HG03175 (cell line): ENCODE results near the gene CAMTA1.

Experiments used
- ATAC-seq: cut with Tn5 transposase; IDR thresholded peaks from one replicate; pipeline ENCODE4 v1.9.1; 2021; ENCODE audit warnings: mild to moderate bottlenecking, moderate library complexity; ENCODE audit not compliant: unreplicated experiment

CAMTA1 gene

DNA sequence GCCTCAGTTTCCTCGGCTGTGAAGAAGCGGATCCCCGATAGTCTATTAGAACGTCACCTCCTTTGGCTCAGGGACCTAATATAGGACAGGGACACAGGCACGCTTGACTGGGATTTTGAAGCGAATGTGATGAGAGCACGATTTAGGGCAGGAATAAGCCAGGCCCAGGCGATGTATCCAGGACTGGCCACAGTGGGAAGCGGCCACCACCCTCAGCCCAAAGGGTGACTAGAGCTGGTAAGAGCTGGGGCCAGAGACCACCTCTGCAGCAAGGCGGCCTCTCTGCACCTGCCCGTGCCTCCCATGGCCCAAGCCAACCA, 885.9 kb downstream of the CAMTA1 start:
- no peak for ATAC-seq

DNA sequence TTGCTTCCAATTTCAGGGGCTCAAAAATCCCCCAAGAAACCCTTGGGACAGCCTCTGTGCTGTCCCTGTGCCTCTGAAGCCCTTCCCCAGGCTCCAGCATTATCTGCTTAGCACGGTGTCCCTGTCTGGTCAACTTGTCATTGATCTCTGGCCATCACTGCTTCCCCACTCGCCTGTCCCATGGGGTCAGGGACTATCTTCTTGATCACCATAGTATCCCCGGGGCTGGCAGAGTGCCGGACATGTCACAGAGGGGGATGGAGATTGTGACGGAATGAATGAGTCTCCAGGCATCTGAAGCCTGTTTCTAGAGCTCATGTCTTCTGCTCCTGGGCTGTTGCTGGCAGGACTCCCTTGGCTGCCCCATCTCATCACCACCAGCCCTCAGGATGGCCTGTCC, 886.4 kb downstream of the CAMTA1 start:
- ATAC-seq = no peak

DNA sequence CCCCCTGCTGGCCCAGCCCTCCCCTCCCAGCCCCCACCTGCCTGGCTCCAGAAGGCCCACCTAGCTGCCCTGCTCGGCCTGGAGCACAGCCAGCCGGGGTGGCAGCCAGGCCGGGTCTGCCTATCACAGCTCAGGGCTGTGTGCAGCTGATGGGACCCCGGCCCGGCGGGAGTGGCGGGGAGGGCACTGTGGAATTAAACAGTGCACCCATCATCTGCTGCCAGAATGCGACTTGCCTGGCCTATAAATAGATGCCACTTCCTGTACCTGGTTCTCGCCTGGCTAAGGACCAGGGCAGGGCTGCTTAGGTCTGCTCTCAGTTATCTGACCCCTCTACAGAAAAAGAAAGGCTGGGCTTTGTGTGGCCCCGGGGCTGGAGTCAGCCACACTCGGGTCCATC, 887.6 kb downstream of the CAMTA1 start:
- no peak for ATAC-seq

DNA sequence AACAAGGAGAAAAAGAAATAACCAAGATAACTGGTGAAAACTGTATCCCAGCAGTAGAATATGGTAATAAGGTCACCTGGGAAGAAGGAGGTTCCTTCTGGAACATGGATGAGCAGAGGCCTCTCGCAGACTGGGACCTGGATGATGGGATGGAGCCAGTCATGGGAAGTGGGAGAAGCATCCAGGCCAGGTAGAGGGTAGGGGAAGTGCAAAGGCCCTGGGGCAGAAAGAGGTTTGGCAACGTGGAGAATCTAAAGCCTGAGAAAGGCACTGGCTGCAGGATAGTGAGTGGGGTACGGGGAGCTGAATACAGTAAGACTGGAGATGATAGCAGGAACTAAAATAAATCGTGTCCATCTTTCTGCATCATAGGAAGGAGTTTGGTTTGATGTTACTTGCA, 889.7 kb downstream of the CAMTA1 start:
- ATAC-seq = no peak

DNA sequence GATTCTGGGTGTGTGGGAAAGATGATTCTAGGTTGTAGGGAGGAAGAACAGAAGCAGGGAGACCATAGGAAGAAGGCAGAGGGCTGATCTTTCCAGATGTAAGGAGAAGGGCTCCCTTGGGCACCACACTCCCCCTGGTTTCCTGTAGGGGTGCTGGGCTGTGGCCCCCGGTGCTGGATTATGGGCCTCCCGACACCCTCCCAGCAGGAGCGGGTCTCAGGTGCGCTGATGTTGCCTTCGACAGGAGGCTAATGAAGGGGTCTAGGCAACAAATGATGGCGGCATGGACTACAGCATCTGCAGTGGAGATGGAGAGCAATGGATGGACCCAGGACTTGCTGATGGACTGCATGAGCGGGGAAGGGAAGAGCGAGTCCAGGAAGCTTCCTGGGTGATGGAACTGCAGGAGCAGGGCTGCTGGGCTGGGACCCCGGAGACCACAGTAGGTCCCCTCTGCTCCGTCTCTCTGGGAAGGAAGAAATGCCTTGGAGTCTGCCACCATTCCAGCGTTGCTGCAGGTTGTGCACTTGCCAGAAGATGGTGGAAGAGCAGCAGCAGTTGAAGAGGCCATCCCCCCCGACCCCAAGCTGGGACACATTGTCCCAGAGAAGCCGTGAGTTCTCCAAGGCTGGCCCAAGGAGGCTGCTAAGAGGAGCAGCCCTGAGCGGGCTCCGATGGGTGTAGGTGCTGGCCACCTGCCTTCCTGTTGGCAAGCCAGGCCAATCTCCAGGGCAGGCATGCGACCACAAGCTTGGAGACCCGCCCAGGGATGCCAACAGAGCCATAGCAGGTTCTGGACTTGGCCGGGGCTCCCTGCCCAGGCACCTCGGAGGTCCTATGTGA, 890.4 kb downstream of the CAMTA1 start:
- no peak for ATAC-seq

DNA sequence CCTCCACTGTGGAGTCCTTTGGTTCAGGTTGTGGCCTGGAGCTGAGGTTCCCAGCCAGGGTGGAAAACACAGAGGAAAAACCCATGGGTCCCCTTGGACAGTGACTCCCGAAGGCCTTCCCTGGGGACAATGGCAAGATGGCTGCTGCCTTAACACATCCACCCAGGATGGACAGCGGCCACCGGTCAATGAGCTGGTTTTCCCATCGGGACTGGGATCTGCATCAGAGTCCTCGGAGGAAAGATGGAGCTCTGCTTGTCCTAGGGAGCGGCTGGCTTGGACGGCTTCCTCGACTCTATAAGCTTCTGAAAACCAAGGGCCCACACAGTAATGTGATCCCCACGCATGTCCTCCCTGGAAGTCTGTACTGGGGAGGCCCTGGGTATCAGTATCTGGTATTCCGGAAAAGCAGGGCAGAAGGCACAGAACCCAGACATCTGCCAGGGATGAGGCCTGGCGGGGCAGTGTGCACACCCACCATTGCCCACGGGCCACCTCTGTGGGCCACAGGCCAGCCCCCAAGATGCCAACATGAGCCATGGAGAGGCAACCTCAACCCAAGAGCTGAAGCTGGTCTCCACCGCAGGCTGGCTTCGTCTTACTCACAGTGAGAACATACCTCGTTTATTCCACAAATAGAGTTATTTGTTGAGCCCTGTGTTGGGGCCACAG, 891.2 kb downstream of the CAMTA1 start:
- no peak for ATAC-seq

DNA sequence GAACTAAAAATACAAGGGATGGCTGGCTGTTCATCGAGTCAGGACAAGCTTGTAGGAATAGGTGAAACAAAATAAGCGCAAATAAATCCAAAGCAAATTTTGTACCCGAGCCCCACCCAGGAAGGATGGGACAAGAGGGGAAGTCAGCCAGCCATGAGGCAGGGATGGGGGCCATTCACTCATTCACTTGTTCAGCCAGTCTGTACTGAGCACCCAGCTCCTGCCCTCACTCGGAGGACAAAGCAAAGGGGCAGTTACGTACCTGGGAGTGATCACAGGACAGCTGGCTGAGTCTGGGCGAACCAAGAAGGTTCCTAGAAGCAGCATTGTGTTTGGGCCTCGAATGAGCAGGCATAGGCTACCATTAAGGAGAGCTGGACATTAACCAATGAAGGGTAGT, 891.9 kb downstream of the CAMTA1 start:
- ATAC-seq = no peak

DNA sequence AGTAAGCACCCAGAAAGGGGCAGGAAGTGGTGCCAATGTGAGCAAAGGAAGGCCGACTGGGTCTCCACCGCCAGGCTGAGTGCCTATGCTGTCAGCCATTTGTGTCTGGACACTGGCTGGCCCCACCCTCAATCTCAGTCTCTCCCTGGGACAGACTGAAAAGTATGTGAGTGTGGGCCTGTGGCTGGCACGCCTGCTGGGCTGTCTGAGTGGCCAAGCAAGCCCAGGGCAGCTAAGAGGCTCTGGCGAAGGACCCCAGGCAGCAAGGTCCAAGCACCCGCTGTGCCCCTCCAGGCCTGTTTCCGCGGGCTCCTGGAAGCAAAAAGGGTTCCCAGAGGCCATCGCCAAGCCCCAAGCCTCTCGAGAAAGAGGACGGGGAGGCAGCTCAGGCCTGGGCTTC, 892.6 kb downstream of the CAMTA1 start:
- no peak for ATAC-seq

DNA sequence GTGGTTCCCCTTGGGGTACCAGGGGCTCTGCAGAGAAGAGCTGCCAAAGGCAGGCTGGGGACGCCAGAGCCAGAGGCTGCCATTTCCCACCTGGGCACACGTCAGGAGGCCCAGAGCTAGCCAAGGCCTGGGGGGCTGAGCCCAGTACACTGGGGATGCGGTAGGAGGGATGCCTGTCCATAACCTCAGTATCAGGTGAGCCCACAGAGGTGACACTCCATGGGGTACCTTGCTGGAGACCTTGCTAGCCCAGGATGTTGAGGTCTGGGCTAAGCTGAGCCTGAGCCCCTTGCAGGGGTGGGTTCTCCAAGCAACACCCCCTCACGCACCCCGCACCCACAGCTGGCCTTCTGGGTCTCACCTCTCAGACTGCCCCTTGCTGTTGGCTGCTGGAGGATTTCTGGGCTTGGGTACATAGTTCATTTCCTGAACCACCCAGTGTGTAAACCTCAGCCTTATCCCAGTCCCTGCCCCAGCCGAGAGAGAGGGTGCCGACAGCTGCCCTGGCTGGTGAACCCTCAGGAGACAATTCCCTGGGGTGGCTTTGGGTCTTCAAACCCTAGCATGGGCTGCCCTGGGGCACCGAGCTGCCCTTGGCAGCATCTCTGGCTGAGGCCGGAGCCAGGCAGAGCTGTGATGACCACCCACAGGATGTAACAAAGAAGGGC, 893.4 kb downstream of the CAMTA1 start:
- ATAC-seq = no peak

DNA sequence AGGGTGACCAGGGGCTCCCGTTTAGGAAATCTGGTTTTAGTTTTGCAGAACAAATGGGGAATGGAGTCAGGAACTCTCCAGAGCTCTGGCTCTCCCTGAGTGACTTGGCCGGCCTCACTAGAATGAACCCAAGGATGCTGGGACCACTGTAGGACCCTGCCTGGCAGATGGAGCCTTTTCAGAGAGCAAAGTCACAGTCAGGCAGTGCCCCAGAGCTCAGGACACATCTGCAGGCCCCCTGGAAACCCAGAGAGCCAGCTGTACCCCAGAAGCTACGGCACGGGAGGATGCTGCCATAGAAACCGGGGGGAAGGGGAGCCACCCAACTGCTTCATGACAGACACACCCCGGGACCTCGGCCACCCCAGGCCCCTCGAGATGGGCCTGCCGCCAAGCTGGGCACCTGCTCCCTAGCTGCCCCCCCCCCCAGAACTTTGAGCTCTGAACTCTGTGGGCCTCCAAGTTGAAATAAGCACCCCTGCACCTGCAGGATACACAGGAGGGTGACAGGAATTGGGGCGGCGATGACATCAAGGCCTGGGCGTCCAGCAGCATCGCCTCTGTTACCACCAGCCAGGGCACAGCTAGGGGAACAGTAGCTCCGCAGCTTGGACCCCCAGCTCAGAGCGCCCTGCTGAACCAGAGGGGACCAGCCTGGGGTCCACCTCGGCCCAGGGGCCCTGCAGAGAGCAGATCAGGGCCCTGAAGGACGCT, 894.1 kb downstream of the CAMTA1 start:
- no peak for ATAC-seq

DNA sequence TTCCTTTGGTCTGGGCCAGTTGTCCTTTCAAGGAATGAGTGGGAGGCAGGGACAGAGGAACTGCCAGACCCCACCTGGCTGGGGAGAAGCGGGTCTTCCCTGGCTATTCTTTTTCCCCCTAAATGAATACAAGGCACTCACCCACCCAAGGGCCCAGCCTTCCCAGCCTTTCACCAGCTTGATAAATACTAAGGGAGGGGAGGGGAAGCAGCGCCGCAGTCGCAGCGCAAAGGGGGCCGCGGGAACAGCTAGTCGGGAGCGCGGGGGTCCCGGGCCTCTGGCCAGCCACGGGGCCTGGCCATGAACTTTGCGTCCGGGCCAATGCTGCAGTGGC, 894.6 kb downstream of the CAMTA1 start:
- no peak for ATAC-seq

DNA sequence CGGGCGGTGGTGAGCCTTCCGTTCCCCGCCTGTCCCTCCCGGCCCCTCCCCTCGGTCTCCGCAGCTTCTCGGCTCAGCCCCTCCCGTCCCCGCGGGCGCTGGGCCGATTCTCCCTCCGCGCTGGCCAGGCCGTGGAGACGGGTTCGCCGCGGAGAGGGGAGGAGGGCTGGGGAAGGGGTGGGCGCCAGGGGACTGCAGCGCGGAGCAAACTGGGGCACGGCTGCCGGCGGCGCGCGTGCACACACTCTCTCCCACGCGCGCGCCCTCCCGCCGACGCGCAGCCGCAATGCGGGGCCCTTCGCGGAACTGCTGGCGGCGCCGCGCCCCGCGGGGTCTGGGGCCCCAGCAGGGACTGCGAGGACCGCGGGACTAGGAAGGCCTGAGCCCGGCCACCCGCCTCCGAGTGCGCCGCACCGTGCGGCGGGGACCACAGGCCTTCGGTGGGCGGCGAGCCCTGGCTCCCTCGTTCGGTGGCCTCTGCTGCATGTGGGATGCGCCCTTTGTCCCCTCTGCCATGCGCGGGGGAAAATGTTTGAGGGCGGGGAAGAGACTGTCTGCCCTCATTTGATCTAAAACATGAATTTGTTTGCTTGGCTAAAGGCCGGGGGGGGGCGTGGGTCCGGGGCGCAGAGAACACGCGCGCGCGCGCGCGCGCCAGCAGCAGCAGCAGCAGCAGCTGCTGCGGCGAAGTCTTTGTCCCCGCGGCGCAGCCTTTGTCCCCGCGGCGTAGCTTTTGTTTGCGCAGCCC, 895.1 kb downstream of the CAMTA1 start:
- ATAC-seq = no peak

DNA sequence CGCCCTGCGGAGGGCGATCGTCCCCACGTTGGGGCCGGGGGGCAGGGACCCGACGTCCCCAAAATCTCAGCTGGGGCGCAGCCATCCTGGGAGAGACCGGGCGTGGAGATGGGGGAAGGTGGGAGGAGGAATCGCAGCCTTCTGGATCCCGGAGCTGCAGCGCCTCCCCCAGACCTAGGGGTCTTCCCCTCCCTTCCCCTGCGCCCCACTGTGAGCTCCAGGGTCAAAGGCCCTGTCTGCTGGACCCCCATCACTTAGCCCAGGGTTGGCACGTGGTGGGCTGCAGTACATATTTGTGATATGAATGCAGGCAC, 895.7 kb downstream of the CAMTA1 start:
- ATAC-seq = no peak

DNA sequence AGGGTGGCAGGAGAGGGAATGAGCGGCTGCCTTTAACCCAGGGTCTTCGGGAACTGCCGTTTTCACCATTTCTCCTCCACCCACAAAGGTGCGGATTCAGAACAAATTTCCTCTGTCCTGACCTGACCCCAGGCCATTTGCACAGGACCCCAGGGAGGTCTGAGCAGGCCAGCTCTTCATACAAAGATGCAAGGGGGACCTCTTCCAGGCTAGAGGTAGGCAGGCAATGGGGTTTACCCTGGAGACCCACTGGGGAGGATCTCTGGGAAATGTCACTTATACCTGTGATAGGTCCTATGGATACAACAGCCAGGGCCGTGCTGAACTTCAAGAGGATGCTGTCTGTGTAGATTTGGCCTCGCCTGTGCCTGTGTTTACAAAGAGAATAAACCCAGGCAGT, 896.1 kb downstream of the CAMTA1 start:
- ATAC-seq = no peak

DNA sequence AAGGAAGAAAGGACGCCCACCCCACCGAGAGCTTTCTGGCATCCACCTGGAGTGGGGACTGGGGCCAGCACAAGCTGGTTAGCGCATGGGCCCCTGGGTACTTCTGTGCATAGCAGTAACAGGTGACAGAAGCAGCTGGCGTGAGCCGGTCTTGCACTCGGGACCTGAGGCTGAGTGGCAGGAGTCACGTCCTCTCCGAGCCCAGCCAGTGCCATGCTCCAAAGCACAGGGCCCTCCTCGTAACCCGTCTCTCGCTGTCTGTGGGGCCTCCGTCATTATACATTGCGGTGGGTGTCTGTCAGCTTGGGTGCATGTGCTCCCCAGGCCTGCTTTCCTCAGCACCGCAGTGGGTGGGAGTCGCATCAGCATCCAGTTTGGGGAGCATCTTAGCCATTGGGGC, 898.3 kb downstream of the CAMTA1 start:
- ATAC-seq = no peak

DNA sequence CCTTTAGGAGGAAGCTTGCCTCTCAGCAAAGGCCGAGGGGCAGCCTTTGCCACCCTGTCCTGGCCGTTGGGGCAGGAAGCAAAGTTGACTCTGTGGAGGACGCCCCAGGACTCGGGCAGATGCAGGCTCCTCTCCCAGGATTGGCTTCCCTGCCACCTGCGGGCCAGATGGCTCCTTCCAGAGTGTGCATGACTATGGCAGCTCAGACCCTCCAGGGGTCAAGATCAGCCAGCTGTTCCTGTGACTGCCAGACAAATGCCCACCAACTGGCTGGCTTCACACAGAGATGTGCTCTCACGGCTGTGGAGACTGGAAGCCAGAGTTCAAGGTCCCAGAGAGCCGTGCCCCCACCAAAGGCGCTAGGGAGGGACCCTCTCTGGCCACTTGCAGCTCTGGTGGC, 898.9 kb downstream of the CAMTA1 start:
- ATAC-seq = no peak

DNA sequence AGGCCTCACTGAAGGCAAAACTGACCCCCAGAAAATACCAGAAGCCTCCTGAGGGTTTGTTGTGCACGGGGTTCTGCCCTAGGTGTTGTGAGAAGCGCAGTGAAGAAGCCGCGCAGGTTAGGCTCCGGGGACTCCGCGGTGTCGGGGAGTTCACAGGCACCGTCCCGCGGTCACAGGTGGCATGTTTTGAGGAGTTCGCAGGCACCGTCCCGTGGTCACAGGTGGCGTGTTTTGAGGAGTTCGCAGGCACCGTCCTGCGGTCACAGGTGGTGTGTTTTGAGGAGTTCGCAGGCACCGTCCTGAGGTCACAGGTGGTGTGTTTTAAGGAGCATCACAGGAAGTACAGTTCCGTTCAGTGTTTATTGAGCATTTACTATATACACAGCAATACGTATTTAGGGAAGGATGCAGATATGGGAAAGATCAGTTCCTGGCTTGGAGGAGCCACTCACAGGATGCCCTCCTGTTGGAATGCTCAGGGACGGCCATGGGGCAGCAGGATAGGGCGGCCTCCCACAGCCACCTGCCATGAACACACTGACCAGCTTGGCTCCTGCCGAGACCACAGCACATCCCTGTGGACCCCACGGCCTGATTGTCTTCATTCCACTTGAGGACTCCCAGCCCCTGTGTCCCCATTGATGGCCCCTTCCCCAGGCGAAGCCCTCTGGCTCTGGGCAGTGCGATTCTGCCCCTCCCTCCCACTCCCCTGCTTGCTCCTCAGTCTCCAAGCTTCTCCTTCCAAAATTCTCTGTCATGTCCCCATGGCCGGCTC, 899.8 kb downstream of the CAMTA1 start:
- no peak for ATAC-seq

DNA sequence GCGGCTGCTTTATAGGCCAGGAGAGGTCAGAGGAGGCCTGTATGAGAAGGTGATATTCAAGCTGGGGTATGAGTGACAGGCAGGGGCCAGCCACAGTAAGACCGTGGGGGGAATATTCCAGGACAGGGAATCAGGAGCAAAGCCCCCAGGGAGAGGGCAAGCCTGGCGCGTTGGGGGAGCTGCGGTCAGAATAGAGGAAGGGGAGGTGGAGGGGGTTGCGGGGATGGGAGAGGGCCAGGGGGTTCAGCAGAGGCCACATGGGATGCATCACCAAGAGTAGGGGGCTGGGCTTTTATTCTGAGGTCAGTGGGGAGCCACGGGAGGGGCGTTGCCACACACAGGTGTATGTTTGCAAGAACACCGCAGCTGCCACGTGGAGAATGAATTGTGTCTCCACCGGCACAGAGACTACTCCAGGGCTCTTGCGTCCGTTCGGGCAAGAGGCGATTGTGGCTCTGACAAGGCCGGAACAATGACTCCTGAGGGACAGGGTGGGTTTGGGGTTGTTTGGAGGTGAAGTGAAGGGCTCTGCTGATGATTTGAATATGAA, 901.1 kb downstream of the CAMTA1 start:
- no peak for ATAC-seq

DNA sequence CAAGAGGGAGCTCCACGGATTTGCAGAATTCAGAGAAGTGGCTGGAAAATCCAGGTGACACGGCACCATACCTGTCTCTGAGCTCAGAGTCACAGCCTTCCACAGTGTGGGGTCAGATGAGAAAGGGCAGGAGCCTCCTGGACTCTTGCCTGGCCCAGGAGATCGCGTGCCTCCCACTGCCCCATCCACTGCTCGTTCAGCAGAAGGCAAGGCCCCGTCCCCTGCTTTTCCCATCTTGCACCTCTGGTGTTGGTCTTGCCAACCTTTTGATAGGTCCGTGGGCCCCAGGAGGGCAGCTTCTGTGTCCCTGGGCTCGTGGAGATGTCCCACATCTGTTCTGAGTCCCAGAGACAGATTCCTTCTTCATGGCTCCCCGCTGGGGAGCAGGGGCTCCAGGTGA, 902.2 kb downstream of the CAMTA1 start:
- no peak for ATAC-seq

DNA sequence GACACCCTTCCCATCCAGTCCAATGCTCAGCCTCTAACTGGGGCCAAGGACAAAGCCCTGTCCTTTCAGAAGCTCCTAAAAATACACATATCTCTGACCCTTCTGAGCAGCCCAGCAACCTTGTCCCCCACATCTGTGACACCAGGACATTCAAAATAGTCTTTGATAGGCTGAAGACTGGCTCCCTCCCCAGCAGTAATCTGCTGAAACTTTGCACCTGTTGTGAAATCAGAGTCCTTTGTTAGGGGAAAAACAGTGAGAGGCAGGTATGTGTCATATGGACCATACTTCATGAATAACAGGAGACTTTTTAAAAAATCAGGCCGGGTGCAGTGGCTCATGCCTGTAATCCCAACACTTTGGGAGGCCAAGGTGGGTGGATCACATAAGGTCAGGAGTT, 903.4 kb downstream of the CAMTA1 start:
- ATAC-seq = no peak
